ENCODE data around the gene RGPD8.

DNA sequence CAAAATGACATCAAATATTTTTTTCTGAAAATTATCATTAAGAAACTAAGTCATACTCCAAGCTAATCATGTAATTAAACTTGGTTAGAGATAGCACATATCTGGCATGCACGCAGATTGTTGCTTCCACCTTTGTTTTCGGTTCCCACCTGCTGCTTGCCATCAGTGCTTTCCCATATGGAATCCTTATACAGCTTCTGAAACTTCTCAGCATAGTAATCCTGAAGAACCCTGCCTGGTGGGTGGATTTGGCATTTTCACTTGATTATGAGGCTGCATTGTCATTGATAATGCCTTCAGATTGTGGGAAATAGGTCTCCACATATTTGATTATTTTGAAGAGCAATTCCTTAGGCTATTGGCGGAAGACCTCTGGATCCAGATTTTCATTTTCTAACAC is 110.5 kb downstream of the RGPD8 start:
- TF ChIP-seq EZH2phosphoT487 (IDR thresholded peaks at IDR 0.05; ENCODE audit: insufficient read depth, low read depth) (no peak), EZH2 (IDR thresholded peaks at IDR 0.05; ENCODE audit: insufficient read depth, poor library complexity, severe bottlenecking) (no peak)
